Stimulated activated naive CD4-positive, alpha-beta T cell (primary cell): ENCODE data around the gene CHAT.

Experiments
- DNase-seq, 6 experiments: peaks; one replicate each; lab custom pipeline; 2025; lab: John Stamatoyannopoulos, UW

CHAT gene

DNA sequence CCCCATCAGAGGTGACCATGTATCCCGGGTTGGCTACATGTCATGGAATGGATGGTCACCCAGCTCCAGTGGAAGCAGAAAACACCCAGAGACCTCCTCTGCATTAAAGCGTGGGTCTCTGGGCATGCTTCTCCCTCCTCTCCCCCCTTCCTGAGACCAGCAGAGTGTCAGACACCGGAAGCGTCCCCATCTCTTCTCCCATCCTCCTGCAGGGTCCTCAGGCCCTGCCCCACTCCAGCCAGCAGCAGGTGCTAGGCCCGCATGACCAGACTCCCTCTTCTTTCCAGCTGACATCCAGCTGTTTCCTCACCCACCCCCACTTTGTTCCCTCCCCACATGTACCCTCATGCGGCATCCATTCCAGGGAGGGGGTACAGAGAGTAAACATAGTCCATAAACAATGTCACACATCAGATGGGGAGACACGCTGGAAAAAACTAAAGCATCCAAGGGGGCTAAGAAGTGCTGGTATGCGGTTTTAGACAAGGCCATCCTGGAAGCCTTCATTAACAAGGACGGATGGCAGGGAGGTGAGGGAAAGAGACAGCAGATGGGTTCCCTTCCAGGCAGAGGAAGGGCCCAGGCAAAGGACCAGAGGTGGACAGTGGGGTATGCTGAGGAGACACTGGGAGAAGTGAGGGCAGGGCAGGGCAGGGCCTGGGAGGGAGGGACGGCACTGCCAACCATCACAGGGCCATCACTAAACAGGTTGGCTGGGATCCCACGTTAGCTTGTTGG is 16.2 kb upstream of the CHAT start:
- DNase-seq = no peak

GRCh38 chr10:49598164-49598856 is 15.5 kb upstream of the CHAT start:
- DNase-seq = no peak

GRCh38 chr10:49598986-49599385 is 14.9 kb upstream of the CHAT start:
- DNase-seq = no peak

GRCh38 chr10:49599546-49599945 is 14.3 kb upstream of the CHAT start:
- no peak for DNase-seq

GRCh38 chr10:49600046-49600445 is 13.8 kb upstream of the CHAT start:
- no peak for DNase-seq

DNA sequence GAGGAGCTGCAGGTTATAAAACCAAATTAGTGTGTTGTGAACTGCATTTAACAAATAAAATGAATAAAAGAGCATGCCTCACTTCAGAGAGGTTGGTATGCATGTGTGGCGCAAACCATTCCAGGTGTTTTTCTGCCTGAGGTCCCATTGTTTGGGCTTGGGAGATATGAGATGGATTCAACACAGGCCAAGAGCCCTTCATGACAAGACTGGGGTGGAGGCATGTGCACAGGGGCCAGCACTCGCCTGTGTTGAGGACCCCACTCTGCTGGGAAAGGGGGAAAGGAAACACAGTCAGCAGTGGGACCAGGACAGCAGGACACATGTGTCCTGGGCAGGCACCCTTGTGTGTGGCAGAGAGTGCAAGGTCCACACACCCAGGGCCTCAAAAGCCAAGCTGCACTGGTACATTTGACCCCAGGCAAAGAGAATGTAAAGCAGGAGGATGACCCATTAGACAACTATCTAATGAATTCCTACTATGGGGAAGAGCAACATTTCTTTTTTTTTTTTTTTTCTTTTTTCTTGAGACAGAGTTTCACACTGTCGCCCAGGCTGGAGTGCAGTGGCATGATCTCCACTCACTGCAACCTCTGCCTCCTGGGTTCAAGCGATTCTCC is 12.9 kb upstream of the CHAT start:
- DNase-seq = no peak

- DNase-seq = no peak
Observed at GRCh38 chr10:49601857-49602256, 12.0 kb upstream of the CHAT start.

DNA sequence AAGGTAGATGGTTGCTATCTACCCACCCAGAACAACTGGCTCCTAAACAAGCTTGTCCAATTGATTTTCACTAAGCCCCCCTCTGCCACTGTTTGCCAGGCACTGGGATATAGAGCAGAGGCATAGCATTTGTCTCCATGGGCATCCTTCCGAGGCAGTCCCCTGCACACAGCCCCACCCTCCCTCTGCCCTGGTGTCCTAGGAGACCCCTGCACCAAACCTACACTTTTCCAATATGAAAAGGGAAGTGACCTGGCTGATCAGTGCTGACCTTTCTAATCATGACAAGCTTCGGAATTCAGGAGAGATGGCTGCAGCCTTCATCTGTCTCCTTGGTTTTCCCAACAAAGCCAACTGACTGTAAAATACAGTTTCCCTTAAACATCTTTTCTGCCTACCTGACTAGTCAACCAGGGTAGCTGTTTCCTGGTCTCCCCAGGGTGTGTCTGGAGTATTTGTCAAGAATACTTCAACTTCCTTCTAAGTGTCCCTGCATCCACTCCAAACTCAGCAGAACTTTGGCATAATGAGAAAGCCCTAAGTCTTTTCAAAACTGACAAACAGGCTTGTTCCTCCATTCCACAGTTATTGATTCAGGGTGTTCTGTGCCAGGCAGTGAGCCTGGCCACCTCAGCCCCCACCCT is 11.3 kb upstream of the CHAT start:
- no peak for DNase-seq

GRCh38 chr10:49605216-49605938 is 8.5 kb upstream of the CHAT start:
- no peak for DNase-seq

DNA sequence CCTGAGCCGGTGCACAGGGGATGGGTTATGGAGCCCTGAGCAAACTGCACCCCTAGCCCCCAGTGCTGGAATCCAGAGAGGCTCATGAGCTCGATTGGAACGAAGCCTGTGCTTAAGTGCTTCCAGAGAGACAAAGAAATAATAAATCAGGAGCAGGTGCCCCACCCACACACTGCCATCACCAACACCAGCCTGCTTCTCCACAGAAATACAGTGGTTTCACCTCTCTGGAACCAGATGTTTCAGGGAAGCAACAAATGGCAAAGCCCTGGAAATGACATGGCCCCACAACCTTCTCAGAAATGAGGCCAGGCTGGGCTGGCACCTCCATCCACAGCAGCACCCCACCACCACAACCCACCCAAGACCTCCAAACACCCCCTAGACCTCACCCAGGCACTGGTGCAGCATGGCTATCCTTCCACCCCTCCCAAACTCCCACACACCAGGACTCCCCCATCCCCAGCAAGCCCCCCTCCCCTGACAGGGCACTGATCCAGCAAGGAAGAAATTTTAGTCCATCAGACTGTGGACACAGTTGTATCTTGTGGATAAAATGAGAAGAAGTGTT is 7.8 kb upstream of the CHAT start:
- no peak for DNase-seq

DNA sequence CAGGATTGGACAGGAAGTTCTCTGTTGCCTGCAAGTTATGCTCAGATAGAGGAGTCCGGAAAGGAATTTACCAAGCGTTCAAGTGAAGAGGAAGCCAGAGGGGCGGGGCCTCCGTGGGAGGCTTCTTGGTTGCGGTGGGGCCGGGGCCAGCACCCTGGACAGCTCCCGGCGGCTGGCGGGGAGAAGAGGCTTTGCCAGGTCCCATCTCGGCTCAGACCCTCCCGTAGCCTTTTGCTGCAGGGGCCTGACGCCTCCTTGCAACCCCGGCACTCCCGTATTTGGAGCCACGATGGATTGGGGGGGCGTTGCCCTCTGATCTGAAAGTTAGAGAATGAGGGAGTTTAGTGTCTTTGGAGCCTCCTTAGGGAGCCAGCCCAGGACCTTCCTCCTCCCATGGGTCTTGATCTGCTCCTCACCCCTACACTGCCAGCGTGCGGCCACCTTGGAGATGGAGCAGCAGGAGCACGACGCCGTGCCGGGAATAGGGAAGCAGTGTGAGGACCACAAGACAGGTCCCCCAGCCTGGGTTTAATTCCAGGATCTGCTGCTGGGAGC is 6.8 kb upstream of the CHAT start:
- peak in 5 of 6 experiments; percentile 4 to 66 (median 23) for DNase-seq

DNA sequence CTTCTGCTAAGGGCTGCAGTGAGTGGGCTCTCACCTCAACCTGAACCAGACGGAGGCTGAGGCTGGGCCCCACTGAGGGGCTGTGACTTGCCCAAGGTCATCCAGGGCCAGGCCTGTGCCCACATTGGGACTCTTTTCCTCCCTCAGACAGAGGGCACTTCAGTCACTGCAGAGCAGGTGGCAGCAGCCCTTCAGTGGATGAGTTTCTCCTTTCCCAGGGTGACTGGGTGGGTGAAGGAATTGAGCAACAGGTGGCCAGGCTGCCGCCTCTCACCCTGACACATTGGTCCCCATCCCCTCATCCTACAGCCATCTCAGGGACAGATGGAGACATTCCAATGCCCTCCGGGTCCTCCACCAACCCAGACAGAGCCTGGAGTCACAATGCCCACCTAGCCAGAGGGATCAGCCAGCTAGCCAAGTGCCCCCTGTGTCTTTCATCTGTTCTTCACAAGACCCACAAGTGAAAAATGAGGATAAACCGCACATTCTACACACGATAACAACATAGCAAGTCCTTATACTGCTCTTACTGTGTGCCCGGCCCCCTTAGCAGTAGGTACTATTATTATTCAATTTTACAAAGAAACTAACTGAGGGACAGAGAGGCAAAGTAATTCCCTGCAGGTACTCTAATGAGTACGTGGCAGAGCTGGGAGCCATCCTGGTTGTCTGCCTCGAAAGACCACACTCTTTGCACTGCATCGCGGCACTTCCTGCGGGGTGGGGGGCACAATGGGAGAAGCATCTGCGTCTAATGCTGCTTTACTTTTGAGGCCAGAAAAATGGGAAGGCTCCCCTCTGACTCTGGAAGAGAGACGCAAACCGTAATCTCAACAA is 5.5 kb upstream of the CHAT start:
- DNase-seq = no peak

DNA sequence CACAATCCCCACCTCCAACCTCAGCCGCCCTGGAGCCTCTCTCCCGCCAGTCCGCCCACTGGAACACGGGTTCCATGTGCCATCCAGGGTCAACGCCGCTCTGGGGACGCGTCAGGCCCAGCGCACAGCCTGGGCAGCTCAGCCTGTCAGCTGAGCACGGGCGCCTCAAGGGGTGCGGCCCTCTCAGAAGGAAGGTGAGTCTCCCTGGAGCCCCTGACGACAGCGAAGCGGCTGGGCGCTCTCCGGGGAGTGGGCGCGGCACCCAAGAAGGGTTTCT is 4.9 kb upstream of the CHAT start:
- DNase-seq = no peak

DNA sequence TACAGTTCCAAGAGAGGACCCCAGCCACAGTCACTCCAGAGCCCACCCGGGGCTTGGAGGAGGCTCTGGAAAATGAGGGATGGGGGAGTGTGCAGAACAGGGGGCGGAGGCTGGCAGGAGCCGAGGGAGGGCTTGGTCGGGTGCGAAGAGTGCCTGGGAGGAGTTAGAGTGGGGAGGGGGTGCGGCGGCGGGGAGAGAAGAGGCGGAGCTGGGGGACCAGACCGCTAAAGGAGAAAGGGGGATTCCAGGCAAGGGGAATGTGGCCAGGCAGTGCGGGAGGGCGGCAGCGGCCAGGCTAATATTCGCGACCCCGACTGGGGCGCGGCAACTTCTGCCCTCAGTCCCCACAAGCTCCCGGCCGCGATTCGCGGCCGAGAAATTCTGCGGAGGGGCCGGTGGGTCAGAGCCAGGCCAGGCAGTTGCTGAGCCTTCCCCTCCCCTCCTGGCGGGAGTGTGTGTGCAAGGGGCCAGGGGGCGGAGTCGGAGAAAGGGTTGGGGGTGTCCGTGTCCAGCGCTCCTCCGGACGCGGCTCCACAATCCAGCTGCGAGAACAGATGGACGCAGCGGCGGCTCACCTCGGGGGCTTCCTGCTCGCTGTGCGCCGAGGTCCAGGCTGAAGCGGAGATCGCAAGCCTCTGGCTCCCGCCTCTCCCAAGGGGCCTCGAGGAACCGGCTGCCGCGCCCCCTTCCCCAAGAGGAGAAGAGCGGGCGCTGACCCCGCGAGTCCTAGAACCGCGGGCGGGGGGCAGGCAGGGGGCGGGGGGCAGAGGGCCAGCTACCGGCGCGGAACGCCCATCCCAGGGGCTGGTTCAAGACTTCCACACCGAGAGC is 4.3 kb upstream of the CHAT start:
- DNase-seq = no peak

DNA sequence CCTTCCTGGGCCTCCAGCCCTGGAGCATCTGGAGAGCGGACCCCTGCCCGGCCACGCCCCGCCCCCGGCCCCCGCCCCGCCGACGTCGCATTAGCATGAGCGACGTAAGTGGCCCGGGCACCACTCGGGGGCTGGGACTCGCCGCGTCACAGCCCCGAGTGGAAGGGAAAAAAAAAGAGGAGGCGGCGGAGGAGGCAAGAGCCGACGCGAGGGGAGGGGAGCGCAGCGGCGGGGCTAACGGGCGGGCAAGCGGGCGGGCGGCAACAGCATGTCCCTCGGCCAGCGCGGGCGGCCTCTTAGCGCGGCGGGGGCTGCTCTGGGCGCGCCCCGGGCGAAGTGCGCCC is 3.8 kb upstream of the CHAT start, which contains the start of gene SLC18A3:
Gene SLC18A3 (plus strand): TSS at position 197 of the 344 bp plus-strand sequence. CDS start 431 bp downstream, outside the sequence.
- no peak for DNase-seq

DNA sequence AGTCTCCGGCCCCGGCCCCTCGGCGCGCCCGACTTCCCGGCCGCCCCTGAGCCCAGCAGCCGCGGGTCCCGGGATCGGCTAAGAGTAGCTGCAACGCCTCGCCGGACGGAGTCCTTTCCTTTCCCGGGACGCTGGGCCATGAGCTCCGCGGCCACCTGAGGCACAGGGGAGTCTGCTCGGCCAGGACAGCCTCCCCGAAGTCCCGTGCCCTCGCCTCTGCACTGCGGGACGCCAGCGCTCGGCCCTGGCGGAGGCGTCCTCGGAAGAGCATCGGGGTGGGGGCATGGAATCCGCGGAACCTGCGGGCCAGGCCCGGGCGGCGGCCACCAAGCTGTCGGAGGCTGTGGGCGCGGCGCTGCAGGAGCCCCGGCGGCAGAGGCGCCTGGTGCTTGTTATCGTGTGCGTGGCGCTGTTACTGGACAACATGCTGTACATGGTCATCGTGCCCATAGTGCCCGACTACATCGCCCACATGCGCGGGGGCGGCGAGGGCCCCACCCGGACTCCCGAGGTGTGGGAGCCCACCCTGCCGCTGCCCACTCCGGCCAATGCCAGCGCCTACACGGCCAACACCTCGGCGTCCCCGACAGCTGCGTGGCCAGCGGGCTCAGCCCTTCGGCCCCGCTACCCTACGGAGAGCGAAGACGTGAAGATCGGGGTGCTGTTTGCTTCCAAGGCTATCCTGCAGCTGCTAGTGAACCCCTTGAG is 3.2 kb upstream of the CHAT start:
- DNase-seq = no peak

GRCh38 chr10:49611166-49611815 is 2.5 kb upstream of the CHAT start:
- DNase-seq = no peak

DNA sequence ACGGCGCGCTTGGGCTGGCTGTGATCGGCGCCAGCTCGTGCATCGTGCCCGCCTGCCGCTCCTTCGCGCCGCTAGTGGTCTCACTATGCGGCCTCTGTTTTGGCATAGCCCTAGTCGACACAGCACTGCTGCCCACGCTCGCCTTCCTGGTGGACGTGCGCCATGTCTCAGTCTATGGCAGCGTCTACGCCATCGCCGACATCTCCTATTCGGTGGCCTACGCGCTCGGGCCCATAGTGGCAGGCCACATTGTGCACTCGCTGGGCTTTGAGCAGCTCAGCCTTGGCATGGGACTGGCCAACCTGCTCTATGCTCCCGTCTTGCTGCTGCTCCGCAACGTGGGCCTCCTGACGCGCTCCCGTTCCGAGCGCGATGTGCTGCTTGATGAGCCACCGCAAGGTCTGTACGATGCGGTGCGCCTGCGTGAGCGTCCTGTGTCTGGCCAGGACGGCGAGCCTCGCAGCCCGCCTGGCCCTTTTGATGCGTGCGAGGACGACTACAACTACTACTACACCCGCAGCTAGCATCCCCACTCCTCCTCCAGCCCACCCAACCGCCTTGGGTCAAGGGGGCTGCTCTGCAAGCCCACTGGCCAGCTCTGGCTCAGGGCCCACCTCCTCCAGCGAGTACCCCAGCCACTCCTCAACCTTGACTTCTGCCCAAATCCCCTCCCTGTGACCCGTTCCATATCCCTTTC is 1.9 kb upstream of the CHAT start:
- DNase-seq = no peak
